ENCODE data around the gene TTC7B. TPM values are rescaled to one million over a fixed set of nuclear protein-coding genes. Genes with fewer than 3 reads are reported as not detected.

Gene TTC7B
- total RNA-seq, 4 donors from 2014 or later: 8.4 to 11.2 (median 9.2) TPM

DNA sequence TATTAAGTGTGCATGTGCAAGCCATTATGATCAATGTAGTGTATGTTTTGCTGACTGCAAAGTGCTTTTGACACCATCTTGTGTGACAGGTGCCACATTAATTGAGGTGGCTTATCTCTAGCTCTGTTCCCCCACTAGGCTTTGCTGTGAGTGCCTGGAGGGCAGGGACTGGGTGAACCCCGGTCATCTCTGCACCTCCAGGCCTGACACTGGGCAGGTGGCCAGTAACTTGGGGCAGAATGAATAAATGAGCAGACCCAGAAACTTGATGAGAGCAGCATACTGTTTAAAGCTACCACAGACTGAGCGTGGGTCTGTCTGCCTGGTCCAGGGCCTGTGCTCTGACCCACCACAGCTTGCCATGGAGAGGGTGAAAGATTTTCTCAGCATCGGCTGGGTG lies 267.8 kb downstream of the TTC7B start:
- no peaks in the 10 kb centered on the region for H3K9me3 ChIP-seq
- peaks cover 0 to 8% (median 2%) of the 10 kb centered on the region in 4 donors for H3K4me1 ChIP-seq
- WGBS, 2 donors (ENCODE audit: low coverage in 1 of 2): 79% methylated on average over 3 of the region's 3 CpGs; no CpG with 5 or more reads in 1 of the 2 donors
- no peak for DNase-seq
- no peaks in the 10 kb centered on the region for H3K27me3 ChIP-seq
- H3K27ac ChIP-seq: no peak overlapping the region
- in situ Hi-C loops (cut with MboI; ENCODE audit: low pct_ligation_motif_present in 1 of 4, low pct_unique_long_range_greater_than_20kb in 1 of 4, low sequenced_read_pairs in 3 of 4): no loop called here
- intact Hi-C loops (cut with DNase I; ENCODE audit: low total_unique reads): no loop called here
- no peak overlapping the region for H3K4me3 ChIP-seq
- TF ChIP-seq CTCF (IDR thresholded peaks at IDR 0.05) (no peak), POLR2AphosphoS5 (IDR thresholded peaks at IDR 0.05) (no peak), EP300 (IDR thresholded peaks at IDR 0.05; ENCODE audit: low read depth) (no peak), POLR2A (IDR thresholded peaks at IDR 0.05) (no peak)
- H3K36me3 ChIP-seq: no peaks in the 10 kb centered on the region

DNA sequence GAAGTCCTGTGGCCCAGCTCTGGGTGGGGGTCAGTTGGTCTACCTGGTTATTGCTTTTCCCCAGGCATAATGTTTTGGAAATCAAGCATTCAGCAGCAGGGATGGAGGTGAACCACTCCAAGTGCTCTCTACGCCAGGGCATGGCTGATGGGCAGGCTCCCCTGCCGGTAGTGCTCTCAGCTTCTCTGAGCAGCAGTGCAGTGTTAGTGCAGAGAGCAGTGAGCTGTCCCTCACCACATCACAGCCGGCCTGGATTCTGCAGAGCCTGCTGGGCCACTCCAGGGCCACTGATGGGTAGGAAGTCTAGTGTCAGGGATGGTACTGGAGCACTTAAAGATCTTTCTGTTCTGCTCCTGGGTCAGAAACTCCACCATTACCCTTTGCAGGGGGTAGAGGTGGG lies 268.3 kb downstream of the TTC7B start:
- TF ChIP-seq EP300 (IDR thresholded peaks at IDR 0.05; ENCODE audit: low read depth) (no peak), POLR2A (IDR thresholded peaks at IDR 0.05) (no peak), CTCF (IDR thresholded peaks at IDR 0.05) (no peak), POLR2AphosphoS5 (IDR thresholded peaks at IDR 0.05) (no peak)
- in situ Hi-C loops (cut with MboI; ENCODE audit: low pct_ligation_motif_present in 1 of 4, low pct_unique_long_range_greater_than_20kb in 1 of 4, low sequenced_read_pairs in 3 of 4): no loop called here
- Histone ChIP-seq H3K4me1 (peaks cover 0 to 8% (median 2%) of the 10 kb centered on the region in 4 donors), H3K36me3 (no peaks in the 10 kb centered on the region), H3K27ac (no peak overlapping the region), H3K27me3 (no peaks in the 10 kb centered on the region), H3K4me3 (no peak overlapping the region), H3K9me3 (no peaks in the 10 kb centered on the region)
- intact Hi-C loops (cut with DNase I; ENCODE audit: low total_unique reads): no loop called here
- whole genome bisulfite sequencing, 2 donors (ENCODE audit: low coverage in 1 of 2): 86% methylated on average over 3 of the region's 3 CpGs; no CpG with 5 or more reads in 1 of the 2 donors
- DNase-seq: no peak

- TF ChIP-seq CTCF (IDR thresholded peaks at IDR 0.05): no peak
- TF ChIP-seq EP300 (IDR thresholded peaks at IDR 0.05; ENCODE audit: low read depth): no peak
- TF ChIP-seq POLR2AphosphoS5 (IDR thresholded peaks at IDR 0.05): no peak
- no peak for TF ChIP-seq POLR2A (IDR thresholded peaks at IDR 0.05)
- intact Hi-C loops (cut with DNase I; ENCODE audit: low total_unique reads) (no loop called here), in situ Hi-C loops (cut with MboI; ENCODE audit: low pct_ligation_motif_present in 1 of 4, low pct_unique_long_range_greater_than_20kb in 1 of 4, low sequenced_read_pairs in 3 of 4) (no loop called here)
- Histone ChIP-seq H3K4me1 (peaks cover 0 to 8% (median 2%) of the 10 kb centered on the region in 4 donors), H3K4me3 (no peak overlapping the region), H3K36me3 (no peaks in the 10 kb centered on the region), H3K9me3 (no peaks in the 10 kb centered on the region), H3K27ac (peak overlapping the region in 2 of 4 donors; percentile 61 to 75), H3K27me3 (no peaks in the 10 kb centered on the region)
- 89% methylated on average over 10 of the region's 10 CpGs; no CpG with 5 or more reads in 1 of the 2 donors for WGBS, 2 donors (ENCODE audit: low coverage in 1 of 2)
- DNase-seq: no peak
These were observed 269.0 kb downstream of the TTC7B start for GRCh38 chr14:90547250-90547649.

DNA sequence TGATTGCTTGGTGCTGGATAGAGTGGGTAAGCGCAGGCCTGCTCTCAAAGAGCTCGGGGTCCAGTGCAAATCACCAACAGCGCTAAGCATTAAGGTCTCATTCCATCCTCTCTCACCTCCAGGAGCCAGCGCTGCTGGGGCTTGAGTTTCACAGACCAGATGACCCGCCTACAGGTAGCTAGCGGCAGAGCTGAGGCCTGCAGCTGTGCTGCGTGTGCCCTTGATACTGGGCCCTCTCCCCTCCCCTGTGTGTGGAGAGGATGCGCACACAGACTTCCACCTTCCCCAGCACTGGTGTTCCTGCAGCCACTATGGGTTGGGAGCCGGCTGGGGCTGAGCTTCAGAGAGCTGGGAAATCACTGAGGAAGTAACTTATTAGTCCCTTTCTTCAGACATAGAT lies 269.5 kb downstream of the TTC7B start:
- DNase-seq: no peak
- 80% methylated on average over 9 of the region's 9 CpGs; no CpG with 5 or more reads in 1 of the 2 donors for WGBS, 2 donors (ENCODE audit: low coverage in 1 of 2)
- Histone ChIP-seq H3K36me3 (no peaks in the 10 kb centered on the region), H3K4me1 (peaks cover 0 to 4% (median 2%) of the 10 kb centered on the region in 4 donors), H3K4me3 (no peak overlapping the region), H3K27ac (peak overlapping the region in 3 of 4 donors; percentile 61 to 75 (median 62)), H3K9me3 (no peaks in the 10 kb centered on the region), H3K27me3 (no peaks in the 10 kb centered on the region)
- intact Hi-C loops (cut with DNase I; ENCODE audit: low total_unique reads): no loop called here
- TF ChIP-seq POLR2AphosphoS5 (IDR thresholded peaks at IDR 0.05): no peak
- TF ChIP-seq EP300 (IDR thresholded peaks at IDR 0.05; ENCODE audit: low read depth): no peak
- in situ Hi-C loops (cut with MboI; ENCODE audit: low pct_ligation_motif_present in 1 of 4, low pct_unique_long_range_greater_than_20kb in 1 of 4, low sequenced_read_pairs in 3 of 4): no loop called here
